Activated naive CD4-positive, alpha-beta T cell (primary cell): ENCODE measurements around the gene LMTK2.
"Not testable (repeated sequence)": the region's sequence is repeated elsewhere in the genome, so short reads cannot be mapped to it uniquely, and the experiment has no call there.

Experiments
- DNase-seq, 4 experiments: peaks; one replicate each; lab custom pipeline; 2025; lab: John Stamatoyannopoulos, UW

The LMTK2 gene

GRCh38 chr7:98105942-98106544, 619 bp upstream of the LMTK2 start:
- DNase-seq, result no peak

- DNase-seq, result no peak
Measured at GRCh38 chr7:98107313-98107721, 655 bp downstream of the LMTK2 start.

- DNase-seq, result no peak
Measured at GRCh38 chr7:98110249-98111022, 3.8 kb downstream of the LMTK2 start.

- DNase-seq, result no peak
Measured at GRCh38 chr7:98112077-98112476, 5.4 kb downstream of the LMTK2 start.

- no peak for DNase-seq
Measured at GRCh38 chr7:98115746-98116525, 9.3 kb downstream of the LMTK2 start.

- DNase-seq, result no peak
Measured at GRCh38 chr7:98116656-98117461, 10.2 kb downstream of the LMTK2 start.

- no peak for DNase-seq
Measured at GRCh38 chr7:98119256-98119918, 12.7 kb downstream of the LMTK2 start.

- DNase-seq, result no peak
Measured at GRCh38 chr7:98120559-98120958, 13.9 kb downstream of the LMTK2 start.

GRCh38 chr7:98121388-98121787, 14.7 kb downstream of the LMTK2 start:
- not testable (repeated sequence) for DNase-seq

GRCh38 chr7:98123365-98123696, 16.7 kb downstream of the LMTK2 start:
- DNase-seq, result no peak

GRCh38 chr7:98125759-98126158, 19.1 kb downstream of the LMTK2 start:
- DNase-seq, result no peak

- DNase-seq, result no peak
Measured at GRCh38 chr7:98126311-98127142, 19.9 kb downstream of the LMTK2 start.

GRCh38 chr7:98128346-98128745, 21.7 kb downstream of the LMTK2 start:
- DNase-seq, result no peak

- DNase-seq, result no peak
Measured at GRCh38 chr7:98130959-98131358, 24.3 kb downstream of the LMTK2 start.

- DNase-seq, result no peak
Measured at GRCh38 chr7:98133181-98133580, 26.5 kb downstream of the LMTK2 start.

GRCh38 chr7:98133621-98134303, 27.1 kb downstream of the LMTK2 start:
- no peak for DNase-seq

- no peak for DNase-seq
Measured at GRCh38 chr7:98134420-98135228, 28.0 kb downstream of the LMTK2 start.

- no peak for DNase-seq
Measured at GRCh38 chr7:98135984-98136383, 29.3 kb downstream of the LMTK2 start.

GRCh38 chr7:98136423-98136822, 29.8 kb downstream of the LMTK2 start:
- no peak for DNase-seq
